H1 (cell line): Measurements from ENCODE around the gene LRP11. TPM values are rescaled to one million over a fixed set of nuclear protein-coding genes. Genes with fewer than 3 reads are reported as not detected.

Source experiments
- CTCF ChIA-PET: fragments of 300-600 bp; sonication (Branson Sonifier 250); formaldehyde crosslinking; loops from one replicate; lab custom pipeline; 2021; ENCODE audit not compliant: partially characterized antibody; lab: Charles Lee
- POLR2A ChIA-PET: fragments of 300-600 bp; sonication (Branson Sonifier 250); formaldehyde crosslinking; loops from one replicate; lab custom pipeline; 2021; ENCODE audit warnings: inconsistent platforms; ENCODE audit not compliant: partially characterized antibody; lab: Charles Lee
- DNase-seq, 2 experiments: peaks; one replicate each; pipeline versions ENCODE4 v3.0.0 to v3.0.0-alpha.2; 2010 to 2022; ENCODE audit warnings: low spot score in 2 of 2, low read depth in 1 of 2, mixed read lengths in 1 of 2
- FAIRE-seq: peaks from 2 replicates; lab custom pipeline; 2011; peaks lifted over from hg19 to GRCh38; lab: Jason Lieb, UNC
- H2AFZ ChIP-seq: 2 replicates; pipeline ENCODE4 v1.8.1; 2012; ENCODE audit warnings: low read length, inconsistent platforms
- H2AK5ac ChIP-seq: 2 replicates; pipeline ENCODE4 v1.6.1; 2013; ENCODE audit warnings: low read depth, low read length
- H2BK120ac ChIP-seq: replicated peaks from 2 replicates; pipeline ENCODE3; 2013; ENCODE audit warnings: low read depth, low read length, inconsistent platforms
- H2BK12ac ChIP-seq: 2 replicates; pipeline ENCODE4 v1.6.1; 2013; ENCODE audit warnings: low read depth, low read length
- H2BK15ac ChIP-seq: 2 replicates; pipeline ENCODE4 v1.6.1; 2013; ENCODE audit warnings: low read length
- H2BK20ac ChIP-seq: 2 replicates; pipeline ENCODE4 v1.6.1; 2013; ENCODE audit warnings: low read length
- H2BK5ac ChIP-seq: 2 replicates; pipeline ENCODE4 v1.6.1; 2013; ENCODE audit warnings: low read depth, low read length
- H3K14ac ChIP-seq: 2 replicates; pipeline ENCODE4 v1.6.1; 2013; ENCODE audit warnings: inconsistent platforms; ENCODE audit not compliant: insufficient read length
- H3K18ac ChIP-seq: 2 replicates; pipeline ENCODE4 v1.6.1; 2013; ENCODE audit warnings: low read length; ENCODE audit errors: extremely low read depth
- H3K23ac ChIP-seq: 2 replicates; pipeline ENCODE4 v1.6.1; 2013; ENCODE audit warnings: inconsistent platforms; ENCODE audit not compliant: insufficient read length
- H3K23me2 ChIP-seq: 2 replicates; pipeline ENCODE4 v1.6.1; 2013; ENCODE audit warnings: low read depth, low read length
- H3K27ac ChIP-seq: 2 replicates; pipeline ENCODE4 v1.6.1; 2011; ENCODE audit warnings: low read depth, low read length, inconsistent platforms
- H3K27me3 ChIP-seq, 4 experiments: replicated peaks in 1 of 4; 1 replicate in 1 of 4; 2 replicates in 3 of 4; pipeline versions ENCODE4 v1.6.1 to v1.8.1; 2011 to 2013; ENCODE audit warnings: low read length in 3 of 4, mild to moderate bottlenecking in 3 of 4, inconsistent platforms in 2 of 4, mixed read lengths in 2 of 4, moderate library complexity in 1 of 4; ENCODE audit not compliant: control insufficient read depth in 3 of 4, insufficient read depth in 3 of 4; ENCODE audit errors: extremely low read depth in 1 of 4
- H3K36me3 ChIP-seq, 4 experiments: 2 replicates each; pipeline versions ENCODE4 v1.6.1 to v1.8.1; 2011 to 2013; ENCODE audit warnings: mild to moderate bottlenecking in 4 of 4, low read length in 3 of 4, moderate library complexity in 2 of 4, control low read depth in 1 of 4, inconsistent platforms in 1 of 4; ENCODE audit not compliant: insufficient read depth in 4 of 4, control insufficient read depth in 2 of 4
- H3K4ac ChIP-seq: replicated peaks from 2 replicates; pipeline ENCODE3; 2013; ENCODE audit warnings: low read length, low read depth, mixed read lengths, inconsistent platforms; ENCODE audit not compliant: insufficient read length
- H3K4me1 ChIP-seq, 4 experiments: replicated peaks in 1 of 4; 1 replicate in 1 of 4; 2 replicates in 3 of 4; pipeline versions ENCODE4 v1.6.1 to v1.8.1; 2011 to 2013; ENCODE audit warnings: low read length in 3 of 4, inconsistent platforms in 2 of 4, mixed read lengths in 1 of 4; ENCODE audit not compliant: insufficient read depth in 4 of 4, control insufficient read depth in 3 of 4
- H3K4me2 ChIP-seq, 2 experiments: 2 replicates each; pipeline versions ENCODE4 v1.6.1 to v1.8.1; 2011 to 2013; ENCODE audit warnings: low read depth in 2 of 2, low read length in 2 of 2, control low read depth in 1 of 2, inconsistent platforms in 1 of 2, mild to moderate bottlenecking in 1 of 2; ENCODE audit not compliant: insufficient read depth in 1 of 2
- H3K4me3 ChIP-seq, 4 experiments: fragments of 200-600, 300-600 bp in 1 of 4; sonication (generic), shearing (Covaris generic), sonication (Bioruptor Twin) in 1 of 4; 2 replicates each; pipeline versions ENCODE4 v1.5.1 to v1.8.1; 2011 to 2016; ENCODE audit warnings: low read length in 4 of 4, low read depth in 3 of 4, control low read depth in 2 of 4, inconsistent platforms in 2 of 4, mild to moderate bottlenecking in 2 of 4, mixed read lengths in 1 of 4, moderate library complexity in 1 of 4; ENCODE audit not compliant: insufficient read depth in 2 of 4; ENCODE audit errors: extremely low read depth in 1 of 4
- H3K56ac ChIP-seq: replicated peaks from 2 replicates; pipeline ENCODE3; 2013; ENCODE audit warnings: low read depth, mild to moderate bottlenecking, mixed read lengths, low read length, inconsistent platforms; ENCODE audit not compliant: insufficient read length
- H3K79me1 ChIP-seq: 2 replicates; pipeline ENCODE4 v1.6.1; 2013; ENCODE audit warnings: low read depth, low read length, control low read depth
- H3K79me2 ChIP-seq, 2 experiments: 2 replicates each; pipeline versions ENCODE4 v1.6.1 to v1.8.1; 2012 to 2013; ENCODE audit warnings: low read length in 2 of 2, mild to moderate bottlenecking in 2 of 2, inconsistent platforms in 1 of 2; ENCODE audit not compliant: insufficient read depth in 2 of 2, control insufficient read depth in 1 of 2
- H3K9ac ChIP-seq, 4 experiments: replicated peaks in 1 of 4; 1 replicate in 1 of 4; 2 replicates in 3 of 4; pipeline versions ENCODE4 v1.6.1 to v1.8.1; 2011 to 2013; ENCODE audit warnings: low read depth in 3 of 4, low read length in 3 of 4, control low read depth in 2 of 4, mild to moderate bottlenecking in 2 of 4, moderate library complexity in 2 of 4, inconsistent platforms in 1 of 4; ENCODE audit errors: extremely low read depth in 1 of 4
- H3K9me3 ChIP-seq, 2 experiments: 2 replicates each; pipeline versions ENCODE4 v1.6.1 to v1.8.1; 2012 to 2013; ENCODE audit warnings: mild to moderate bottlenecking in 2 of 2, moderate library complexity in 2 of 2, control low read depth in 1 of 2, inconsistent platforms in 1 of 2, low read depth in 1 of 2, low read length in 1 of 2, mixed read lengths in 1 of 2; ENCODE audit not compliant: insufficient read depth in 2 of 2
- H4K20me1 ChIP-seq, 2 experiments: replicated peaks in 1 of 2; 2 replicates each; pipeline versions ENCODE3 to v1.8.1; 2011 to 2013; ENCODE audit warnings: inconsistent platforms in 2 of 2, low read length in 2 of 2, mild to moderate bottlenecking in 1 of 2; ENCODE audit not compliant: insufficient read depth in 2 of 2, control insufficient read depth in 1 of 2
- H4K5ac ChIP-seq: 2 replicates; pipeline ENCODE4 v1.6.1; 2013; ENCODE audit warnings: low read length, low read depth, mixed read lengths, inconsistent platforms; ENCODE audit not compliant: insufficient read length
- H4K8ac ChIP-seq: 2 replicates; pipeline ENCODE4 v1.8.0; 2013; ENCODE audit warnings: mild to moderate bottlenecking, moderate library complexity, low read length, inconsistent platforms; ENCODE audit not compliant: insufficient read depth; ENCODE audit errors: extremely low read depth
- H4K91ac ChIP-seq: replicated peaks from 2 replicates; pipeline ENCODE3; 2013; ENCODE audit warnings: low read length, mixed read lengths, inconsistent platforms; ENCODE audit not compliant: insufficient read length
- NRF1 ChIP-seq: IDR thresholded peaks from 2 replicates; pipeline ENCODE4 v1.6.1; 2011; ENCODE audit warnings: mild to moderate bottlenecking, low read depth, low read length, improper control_type of control experiment
- SIN3A ChIP-seq, 2 experiments: IDR thresholded peaks in 1 of 2; conservative IDR thresholded peaks in 1 of 2; 2 replicates each; pipeline ENCODE4 v1.6.1; 2011 to 2012; ENCODE audit warnings: low read length in 2 of 2, improper control_type of control experiment in 1 of 2, low read depth in 1 of 2, mild to moderate bottlenecking in 1 of 2
- WGBS, 2 experiments: shearing (Covaris generic) in 1 of 2; methylation state at CpG; one replicate each; pipeline versions ENCODE4 v1.1.6 to v1.1.7; 2013 to 2015; ENCODE audit warnings: low lambda C conversion rate in 2 of 2, mixed read lengths in 2 of 2, inconsistent platforms in 1 of 2, low coverage in 1 of 2, missing lambda C conversion rate in 1 of 2; ENCODE audit not compliant: insufficient replicate concordance in 2 of 2, insufficient coverage in 1 of 2, insufficient read length in 1 of 2; ENCODE audit errors: extremely low coverage in 1 of 2, missing lambda C conversion rate in 1 of 2; 5-methylcytosine and 5-hydroxymethylcytosine counted together
- polyA plus RNA-seq, 7 experiments: library from polyadenylated mRNA; depleted of rRNA in 3 of 7; stranded (reverse) in 5 of 7; unstranded in 2 of 7; fragments of >200 nt in 5 of 7; fragments of 200-250 nt in 2 of 7; gene quantifications; 1 replicate in 5 of 7; 2 replicates in 1 of 7; 4 replicates in 1 of 7; pipeline versions ENCODE4 v1.2.1 to v1.2.3, GENCODE V29; 2011 to 2013; ENCODE audit warnings: missing spikeins in 2 of 7, mixed read lengths in 2 of 7
- total RNA-seq: library from RNA; stranded (reverse); fragmentation: NEBNext Ultra II Directional; extraction: Animal tissue kit (Norgen Biotek cat#: 25700); gene quantifications from 2 replicates; pipeline ENCODE4 v1.2.1, GENCODE V29; 2021

Gene LRP11
- total and polyA plus RNA-seq, 2 of the 8 experiments (the other 6 are each of a cell fraction or from before 2014, with no cell fraction given): 11.0 to 20.0 TPM

- Histone ChIP-seq H3K9me3 (peaks cover 15 to 22% of the 10 kb centered on the region in 2 experiments; a peak in 3 of 4 replicates), H3K4me3 (no peak overlapping the region), H3K23me2 (no peaks in the 10 kb centered on the region), H3K9ac (no peak overlapping the region), H2BK5ac (no peak overlapping the region), H2AK5ac (no peak overlapping the region), H4K8ac (no peak overlapping the region), H4K5ac (no peak overlapping the region), H2BK12ac (no peak overlapping the region), H3K18ac (no peak overlapping the region), H3K14ac (no peak overlapping the region), H3K4me1 (no peaks in the 10 kb centered on the region), H3K36me3 (no peaks in the 10 kb centered on the region), H2BK120ac (no peak overlapping the region), H3K27me3 (no peaks in the 10 kb centered on the region), H3K4me2 (no peak overlapping the region), H4K20me1 (no peaks in the 10 kb centered on the region), H3K27ac (no peak overlapping the region), H3K56ac (no peak overlapping the region), H3K4ac (no peak overlapping the region), H3K79me2 (no peaks in the 10 kb centered on the region), H2AFZ (no peak overlapping the region), H2BK15ac (no peak overlapping the region), H3K23ac (no peak overlapping the region), H3K79me1 (no peaks in the 10 kb centered on the region), H2BK20ac (no peak overlapping the region), H4K91ac (no peak overlapping the region)
- FAIRE-seq (no peak), DNase-seq (no peak)
- WGBS, 2 experiments: 84% methylated on average over 6 of the region's 6 CpGs; no CpG with 5 or more reads in 1 of the 2 experiments
- ChIA-PET POLR2A (interaction anchor here (1.2 kb wide), 1 partner anchor 35 kb away, joined by 3 read pairs; no protein-coding TSS in a partner anchor), CTCF (interaction anchor here (0.7 to 4.8 kb wide), 11 partner anchors 8 to 71 kb away, joined by 3 to 26 read pairs (median 9); no protein-coding TSS in a partner anchor)
- TF ChIP-seq SIN3A (conservative IDR thresholded peaks at IDR 0.05 in 1 of 2, IDR thresholded peaks at IDR 0.05 in 1 of 2; ENCODE audit: low read depth in 1 of 2, low read length in 2 of 2) (no peak), NRF1 (no peak)
Observed at GRCh38 chr6:149905911-149906371, 41.8 kb upstream of the LRP11 start.
